Loucy (cell line): ENCODE results near the gene ACP1.

ENCODE experiments used
- H2AFZ ChIP-seq: fragments of 200-600 bp; sonication (generic); 2 replicates; pipeline ENCODE4 v1.6.0; 2016; ENCODE audit warnings: antibody characterized with exemption, mild to moderate bottlenecking, low read length, moderate library complexity
- H3F3A ChIP-seq: fragments of 200-600 bp; 2 replicates; pipeline ENCODE4 v1.6.0; 2016; ENCODE audit warnings: antibody characterized with exemption, low read depth, mild to moderate bottlenecking
- H3K27me3 ChIP-seq: fragments of 200-600 bp; sonication (generic); 2 replicates; pipeline ENCODE4 v1.6.1; 2014; ENCODE audit warnings: low read length, mild to moderate bottlenecking; ENCODE audit not compliant: insufficient read depth, poor library complexity, severe bottlenecking
- H3K36me3 ChIP-seq: fragments of 200-600 bp; sonication (generic); 2 replicates; pipeline ENCODE4 v1.6.1; 2016; ENCODE audit warnings: low read length; ENCODE audit not compliant: insufficient read depth
- H3K4me1 ChIP-seq: fragments of 200-600 bp; sonication (generic); 2 replicates; pipeline ENCODE4 v1.5.1; 2014; ENCODE audit warnings: low read length, mild to moderate bottlenecking; ENCODE audit not compliant: insufficient read depth, poor library complexity, severe bottlenecking
- H3K4me2 ChIP-seq: fragments of 200-600 bp; sonication (generic); 2 replicates; pipeline ENCODE4 v1.6.0; 2014; ENCODE audit warnings: antibody characterized with exemption, low read length, low read depth, mild to moderate bottlenecking; ENCODE audit not compliant: poor library complexity, severe bottlenecking
- H3K4me3 ChIP-seq: fragments of 200-600 bp; sonication (generic); 2 replicates; pipeline ENCODE4 v1.5.1; 2014; ENCODE audit warnings: low read length, mild to moderate bottlenecking, mixed read lengths; ENCODE audit not compliant: poor library complexity, severe bottlenecking
- H3K79me2 ChIP-seq: fragments of 200-600 bp; sonication (generic); 2 replicates; pipeline ENCODE4 v1.6.1; 2014; ENCODE audit warnings: low read length; ENCODE audit not compliant: insufficient read depth
- H3K9ac ChIP-seq: fragments of 200-600 bp; sonication (generic); 2 replicates; pipeline ENCODE4 v1.6.0; 2014; ENCODE audit warnings: mild to moderate bottlenecking, low read depth, low read length, moderate library complexity; ENCODE audit not compliant: poor library complexity, severe bottlenecking
- H3K9me2 ChIP-seq: fragments of 200-600 bp; sonication (generic); replicated peaks from 2 replicates; pipeline ENCODE4 v1.6.1; 2016; ENCODE audit warnings: low read depth, low read length, mixed read lengths
- H3K9me3 ChIP-seq: fragments of 200-600 bp; sonication (generic); 2 replicates; pipeline ENCODE4 v1.6.1; 2014; ENCODE audit warnings: mild to moderate bottlenecking, antibody characterized with exemption, low read length, low read depth; ENCODE audit not compliant: insufficient read depth
- H4K20me1 ChIP-seq: fragments of 200-600 bp; sonication (generic); 2 replicates; pipeline ENCODE4 v1.6.0; 2014; ENCODE audit warnings: antibody characterized with exemption, low read length, mild to moderate bottlenecking; ENCODE audit not compliant: insufficient read depth, poor library complexity, severe bottlenecking
- CTCF ChIP-seq: fragments of 200-600 bp; sonication (generic); conservative IDR thresholded peaks from 2 replicates; pipeline ENCODE4 v1.5.1; 2014; ENCODE audit warnings: mild to moderate bottlenecking, antibody characterized with exemption, low read length
- EZH2phosphoT487 ChIP-seq: fragments of 200-600 bp; IDR thresholded peaks from 2 replicates; pipeline ENCODE4 v1.6.1; 2018; ENCODE audit warnings: antibody characterized with exemption, mild to moderate bottlenecking, moderate library complexity, borderline replicate concordance

Gene ACP1

GRCh38 chr2:223971-224760, 40.6 kb upstream of the ACP1 start:
- H3K79me2 ChIP-seq: no peaks in the 10 kb centered on the region
- no peaks in the 10 kb centered on the region for H3F3A ChIP-seq
- no peak overlapping the region for H3K4me2 ChIP-seq
- H3K9ac ChIP-seq: no peak overlapping the region
- peaks cover 5% of the 10 kb centered on the region for H3K4me1 ChIP-seq
- H2AFZ ChIP-seq: no peak overlapping the region
- H3K4me3 ChIP-seq: no peak overlapping the region
- H3K9me2 ChIP-seq: no peaks in the 10 kb centered on the region
- H3K36me3 ChIP-seq: no peaks in the 10 kb centered on the region
- H3K27me3 ChIP-seq: no peaks in the 10 kb centered on the region
- H3K9me3 ChIP-seq: no peaks in the 10 kb centered on the region
- TF ChIP-seq CTCF: no peak
- no peak for TF ChIP-seq EZH2phosphoT487
- no peaks in the 10 kb centered on the region for H4K20me1 ChIP-seq

GRCh38 chr2:228115-228514, 36.6 kb upstream of the ACP1 start:
- no peak for TF ChIP-seq EZH2phosphoT487
- H3K4me3 ChIP-seq: no peak overlapping the region
- no peaks in the 10 kb centered on the region for H3F3A ChIP-seq
- no peak overlapping the region for H3K9ac ChIP-seq
- no peaks in the 10 kb centered on the region for H4K20me1 ChIP-seq
- no peaks in the 10 kb centered on the region for H3K9me3 ChIP-seq
- no peaks in the 10 kb centered on the region for H3K9me2 ChIP-seq
- H3K27me3 ChIP-seq: no peaks in the 10 kb centered on the region
- no peaks in the 10 kb centered on the region for H3K79me2 ChIP-seq
- no peaks in the 10 kb centered on the region for H3K36me3 ChIP-seq
- H3K4me2 ChIP-seq: no peak overlapping the region
- H3K4me1 ChIP-seq: no peaks in the 10 kb centered on the region
- H2AFZ ChIP-seq: no peak overlapping the region

- TF ChIP-seq EZH2phosphoT487 (no peak), CTCF (no peak)
- no peaks in the 10 kb centered on the region for H3K36me3 ChIP-seq
These were observed 36.0 kb upstream of the ACP1 start for GRCh38 chr2:228518-229278.

More at GRCh38 chr2:228518-229278, 36.0 kb upstream of the ACP1 start:
- Histone ChIP-seq H3K27me3 (no peaks in the 10 kb centered on the region), H3K4me3 (no peak overlapping the region), H2AFZ (no peak overlapping the region), H3K4me1 (no peaks in the 10 kb centered on the region), H3K4me2 (no peak overlapping the region), H3K79me2 (no peaks in the 10 kb centered on the region), H3K9me3 (no peaks in the 10 kb centered on the region), H4K20me1 (no peaks in the 10 kb centered on the region), H3K9ac (no peak overlapping the region), H3K9me2 (no peaks in the 10 kb centered on the region), H3F3A (no peaks in the 10 kb centered on the region)
